Uterus (tissue), 4 donors: ENCODE results near the gene BLID. TPM values are rescaled to one million over a fixed set of nuclear protein-coding genes. Genes with fewer than 3 reads are reported as not detected.

Source experiments
- DNase-seq, 2 donors: peaks; one replicate each; pipeline ENCODE4 v3.0.0-alpha.2; 2019 to 2020
- H3K27ac ChIP-seq, 2 donors: fragments of 200-600 bp; sonication (generic); 1 replicate in 1 of 2; 2 replicates in 1 of 2; pipeline ENCODE4 v1.5.1; 2016 to 2018
- H3K27me3 ChIP-seq, 2 donors: fragments of 200-600 bp; sonication (generic); one replicate each; pipeline ENCODE4 v1.5.1; 2018 to 2019; ENCODE audit warnings: control low read depth in 1 of 2
- H3K36me3 ChIP-seq, 2 donors: fragments of 200-600 bp; sonication (generic); one replicate each; pipeline ENCODE4 v1.5.1; 2019; ENCODE audit warnings: control low read depth in 1 of 2
- H3K4me1 ChIP-seq, 2 donors: fragments of 200-600 bp; sonication (generic); one replicate each; pipeline ENCODE4 v1.5.1; 2018 to 2019; ENCODE audit warnings: control low read depth in 1 of 2
- H3K4me3 ChIP-seq, 2 donors: fragments of 200-600 bp; sonication (generic); 1 replicate in 1 of 2; 2 replicates in 1 of 2; pipeline ENCODE4 v1.5.1; 2018 to 2019; ENCODE audit warnings: mild to moderate bottlenecking in 1 of 2
- H3K9me3 ChIP-seq, 2 donors: fragments of 200-600 bp; sonication (generic); one replicate each; pipeline ENCODE4 v1.5.1; 2019; ENCODE audit warnings: control low read depth in 1 of 2
- CTCF ChIP-seq, 4 experiments: fragments of 200-600 bp in 2 of 4; fragments of 450-650 bp in 2 of 4; sonication (generic) in 2 of 4; IDR thresholded peaks; one replicate each; pipeline ENCODE4 v1.5.1; 2016 to 2019; ENCODE audit warnings: antibody characterized with exemption in 4 of 4, mild to moderate bottlenecking in 2 of 4, moderate library complexity in 1 of 4
- POLR2A ChIP-seq, 2 donors: fragments of 450-650 bp; IDR thresholded peaks; one replicate each; pipeline ENCODE4 v1.6.1; 2016; ENCODE audit warnings: antibody characterized with exemption in 2 of 2, mild to moderate bottlenecking in 1 of 2, moderate library complexity in 1 of 2
- intact Hi-C: fragments of 100-400 bp; cut with DNase I; formaldehyde crosslinking; loops from one replicate; pipeline ENCODE4 v1.15.1; 2023; ENCODE audit warnings: low total_unique reads
- total RNA-seq, 4 donors: library from RNA; depleted of rRNA in 3 of 4; stranded (reverse); fragments of >200 nt in 3 of 4; gene quantifications; one replicate each; pipeline versions ENCODE4 v1.1.0 to v1.2.4, GENCODE V29; 2014 to 2023
- donor health status: DM: yes; HTN: yes; CAD: no.

The BLID gene
- total RNA-seq, 4 donors from 2014 or later = 0.77 to 14.0 (median 4.3) TPM

- Histone ChIP-seq H3K9me3 (no peaks in the 10 kb centered on the region), H3K27ac (no peak overlapping the region), H3K27me3 (no peaks in the 10 kb centered on the region), H3K4me1 (no peaks in the 10 kb centered on the region), H3K4me3 (no peak overlapping the region), H3K36me3 (no peaks in the 10 kb centered on the region)
- intact Hi-C loops = no loop called here
- TF ChIP-seq POLR2A (IDR thresholded peaks at IDR 0.05) = no peak
- no peak for TF ChIP-seq CTCF (IDR thresholded peaks at IDR 0.05)
- no peak for DNase-seq
Observed at GRCh38 chr11:122075016-122075415, 41.0 kb downstream of the BLID start.

- intact Hi-C loops = no loop called here
- no peak overlapping the region for H3K27ac ChIP-seq
- H3K36me3 ChIP-seq = no peaks in the 10 kb centered on the region
- H3K27me3 ChIP-seq = no peaks in the 10 kb centered on the region
- no peak overlapping the region for H3K4me3 ChIP-seq
- no peaks in the 10 kb centered on the region for H3K4me1 ChIP-seq
- no peak for TF ChIP-seq CTCF (IDR thresholded peaks at IDR 0.05)
- TF ChIP-seq POLR2A (IDR thresholded peaks at IDR 0.05) = no peak
- DNase-seq = no peak
- no peaks in the 10 kb centered on the region for H3K9me3 ChIP-seq
Observed at GRCh38 chr11:122074022-122074421, 42.0 kb downstream of the BLID start.

GRCh38 chr11:122071709-122072202 is 44.3 kb downstream of the BLID start:
- Histone ChIP-seq H3K27me3 (no peaks in the 10 kb centered on the region), H3K27ac (no peak overlapping the region), H3K36me3 (no peaks in the 10 kb centered on the region), H3K9me3 (no peaks in the 10 kb centered on the region), H3K4me3 (no peak overlapping the region), H3K4me1 (no peaks in the 10 kb centered on the region)
- DNase-seq = no peak
- intact Hi-C loops = no loop called here
- TF ChIP-seq CTCF (IDR thresholded peaks at IDR 0.05) = no peak
- no peak for TF ChIP-seq POLR2A (IDR thresholded peaks at IDR 0.05)

- Histone ChIP-seq H3K27ac (no peak overlapping the region), H3K36me3 (no peaks in the 10 kb centered on the region), H3K4me3 (no peak overlapping the region), H3K27me3 (no peaks in the 10 kb centered on the region), H3K4me1 (no peaks in the 10 kb centered on the region), H3K9me3 (no peaks in the 10 kb centered on the region)
- DNase-seq = peak; percentile 23 to 54
- TF ChIP-seq CTCF (IDR thresholded peaks at IDR 0.05) = no peak
- no peak for TF ChIP-seq POLR2A (IDR thresholded peaks at IDR 0.05)
- intact Hi-C loops = no loop called here
Observed at GRCh38 chr11:122069707-122070360, 46.2 kb downstream of the BLID start.

GRCh38 chr11:122068837-122069236 is 47.2 kb downstream of the BLID start:
- Histone ChIP-seq H3K27me3 (no peaks in the 10 kb centered on the region), H3K4me1 (no peaks in the 10 kb centered on the region), H3K36me3 (no peaks in the 10 kb centered on the region), H3K9me3 (no peaks in the 10 kb centered on the region), H3K27ac (no peak overlapping the region), H3K4me3 (no peak overlapping the region)
- DNase-seq = no peak
- intact Hi-C loops = no loop called here
- no peak for TF ChIP-seq CTCF (IDR thresholded peaks at IDR 0.05)
- TF ChIP-seq POLR2A (IDR thresholded peaks at IDR 0.05) = no peak
